T-cell (primary cell): ENCODE measurements around the gene CCNE1. TPM values are rescaled to one million over a fixed set of nuclear protein-coding genes. Genes with fewer than 3 reads are reported as not detected.

ENCODE experiments used
- ATAC-seq, 4 experiments: fragments of 200-7000 bp in 3 of 4; fragments of 150-1000 bp in 1 of 4; cut with Tn5 transposase; replicated peaks in 1 of 4; 1 replicate in 3 of 4; 2 replicates in 1 of 4; pipeline ENCODE4 v1.10.0; 2021; ENCODE audit warnings: moderate library complexity in 3 of 4, mild to moderate bottlenecking in 2 of 4, moderate number of reproducible peaks in 1 of 4
- CTCF ChIA-PET, 2 donors: fragments of 300-600 bp; sonication (Branson Sonifier 250); formaldehyde crosslinking; loops; one replicate each; lab custom pipeline; 2022; ENCODE audit warnings: antibody characterized with exemption in 2 of 2; lab: Charles Lee
- POLR2A ChIA-PET, 2 donors: fragments of 300-600 bp; sonication (Branson Sonifier 250); formaldehyde crosslinking; loops; one replicate each; lab custom pipeline; 2022; ENCODE audit warnings: antibody characterized with exemption in 2 of 2; lab: Charles Lee
- DNase-seq, 35 experiments: peaks; one replicate each; pipeline versions ENCODE4 v3.0.0 to v3.0.0-alpha.2; 2013 to 2023
- H3K27ac ChIP-seq: one replicate; pipeline ENCODE4 v1.5.1; 2013; ENCODE audit warnings: low read length
- H3K27me3 ChIP-seq, 2 experiments: replicated peaks in 1 of 2; 1 replicate in 1 of 2; 2 replicates in 1 of 2; pipeline versions ENCODE4 v1.6.1 to v1.7.0; 2013; ENCODE audit warnings: low read length in 1 of 2, mixed read lengths in 1 of 2; ENCODE audit not compliant: control insufficient read depth in 2 of 2, insufficient read depth in 2 of 2; ENCODE audit errors: extremely low read depth in 1 of 2
- H3K36me3 ChIP-seq, 2 donors: 1 replicate in 1 of 2; 2 replicates in 1 of 2; pipeline versions ENCODE4 v1.6.1 to v1.7.0; 2013; ENCODE audit warnings: low read length in 1 of 2; ENCODE audit not compliant: control insufficient read depth in 2 of 2, insufficient read depth in 1 of 2; ENCODE audit errors: extremely low read depth in 1 of 2
- H3K4me1 ChIP-seq, 2 experiments: 1 replicate in 1 of 2; 2 replicates in 1 of 2; pipeline versions ENCODE4 v1.6.1 to v1.7.0; 2013; ENCODE audit warnings: low read length in 2 of 2, mixed read lengths in 1 of 2; ENCODE audit not compliant: insufficient read depth in 2 of 2, control insufficient read depth in 1 of 2; ENCODE audit errors: extremely low read depth in 1 of 2
- H3K4me3 ChIP-seq, 2 donors: 1 replicate in 1 of 2; 2 replicates in 1 of 2; pipeline versions ENCODE4 v1.5.1 to v1.7.0; 2013; ENCODE audit warnings: mild to moderate bottlenecking in 2 of 2, low read length in 1 of 2, moderate library complexity in 1 of 2; ENCODE audit not compliant: control insufficient read depth in 1 of 2; ENCODE audit errors: extremely low read depth in 1 of 2
- H3K9me3 ChIP-seq: 2 replicates; pipeline ENCODE4 v1.7.0; 2013
- H3K27ac Mint-ChIP-seq, 2 donors: one replicate each; pipeline ENCODE4 v1.8.0; 2020 to 2021; ENCODE audit warnings: mild to moderate bottlenecking in 2 of 2, mixed read lengths in 2 of 2
- H3K27me3 Mint-ChIP-seq, 2 donors: one replicate each; pipeline ENCODE4 v1.8.0; 2021 to 2022; ENCODE audit warnings: mixed read lengths in 2 of 2
- H3K36me3 Mint-ChIP-seq: one replicate; pipeline ENCODE4 v1.8.0; 2021; ENCODE audit warnings: mixed read lengths
- H3K4me1 Mint-ChIP-seq, 3 donors: one replicate each; pipeline ENCODE4 v1.8.0; 2020 to 2022; ENCODE audit warnings: mixed read lengths in 3 of 3, mild to moderate bottlenecking in 1 of 3
- H3K4me3 Mint-ChIP-seq, 3 donors: one replicate each; pipeline ENCODE4 v1.8.0; 2020 to 2022; ENCODE audit warnings: mild to moderate bottlenecking in 3 of 3, mixed read lengths in 3 of 3, moderate library complexity in 3 of 3
- H3K9me3 Mint-ChIP-seq, 3 donors: one replicate each; pipeline ENCODE4 v1.8.0; 2020 to 2022; ENCODE audit warnings: mixed read lengths in 3 of 3
- WGBS: methylation state at CpG from one replicate; pipeline ENCODE4 v1.1.5; 2013; ENCODE audit warnings: missing lambda C conversion rate; ENCODE audit not compliant: insufficient coverage; 5-methylcytosine and 5-hydroxymethylcytosine counted together
- total RNA-seq, 35 experiments: library from RNA in 6 of 35; stranded (reverse) in 6 of 35; fragments of 120-200 nt in 1 of 35; gene quantifications; one replicate each; pipeline versions ENCODE4 v1.2.1 to v1.2.4 and lab custom pipeline; 2013 to 2026

Gene CCNE1
- total RNA-seq, 5 donors from 2014 or later (not counting 1 experiment from before 2014, with no cell fraction given) = 4.1 to 10.1 (median 6.0) TPM

DNA sequence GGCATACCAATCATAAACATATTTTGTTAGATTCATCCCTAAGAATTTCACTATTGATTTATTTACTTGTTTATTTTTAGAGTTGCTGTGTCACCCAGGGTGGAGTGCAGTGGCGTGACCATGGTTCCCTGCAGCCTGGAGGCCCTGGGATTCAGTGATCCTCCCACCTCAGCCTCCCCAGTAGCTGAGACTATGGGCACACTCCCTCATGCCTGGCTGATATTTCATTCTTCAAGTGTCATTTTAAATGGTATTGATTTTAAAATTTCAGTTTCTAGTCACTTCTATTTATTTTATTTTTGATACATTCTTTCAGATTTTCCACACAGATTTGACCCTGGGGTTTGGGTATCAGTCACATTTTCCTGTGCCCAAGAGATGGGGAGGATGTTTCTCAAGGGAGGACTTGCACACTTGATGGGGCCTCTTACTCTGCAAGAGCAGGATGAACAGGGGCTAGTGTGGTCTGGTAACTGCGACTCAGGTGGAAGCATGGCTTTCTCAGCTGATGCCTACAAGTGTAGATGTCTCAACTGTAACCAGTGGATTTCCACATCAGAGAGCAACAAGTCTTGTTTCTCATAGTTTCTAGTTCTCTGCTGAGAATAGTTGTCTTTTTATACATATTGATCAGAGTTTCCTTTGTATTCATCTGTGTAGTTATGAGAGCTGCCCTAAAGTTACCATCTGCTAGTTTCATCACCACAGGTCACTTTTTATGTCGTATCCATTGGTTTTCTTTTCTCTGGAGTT lies 40.2 kb downstream of the CCNE1 start:
- no peak overlapping the region for H3K27ac ChIP-seq
- no peaks in the 10 kb centered on the region for H3K9me3 Mint-ChIP-seq
- H3K4me3 Mint-ChIP-seq = no peak overlapping the region
- H3K27me3 ChIP-seq = peaks cover 0 to 21% of the 10 kb centered on the region in 2 experiments
- H3K4me3 ChIP-seq = no peak overlapping the region
- WGBS = 20% methylated on average over 1 of the region's 3 CpGs
- ChIA-PET CTCF (interaction anchor here in 1 of 2 donors (0.5 kb wide), 1 partner anchor 16 kb away, joined by 4 read pairs; no protein-coding TSS in a partner anchor), POLR2A (no interaction called here)
- no peaks in the 10 kb centered on the region for H3K9me3 ChIP-seq
- H3K27ac Mint-ChIP-seq = no peak overlapping the region
- H3K27me3 Mint-ChIP-seq = peaks cover 0 to 7% of the 10 kb centered on the region in 2 donors
- H3K4me1 Mint-ChIP-seq = no peaks in the 10 kb centered on the region
- ATAC-seq (no peak), DNase-seq (no peak)
- H3K4me1 ChIP-seq = no peaks in the 10 kb centered on the region
- H3K36me3 Mint-ChIP-seq = no peaks in the 10 kb centered on the region
- no peaks in the 10 kb centered on the region for H3K36me3 ChIP-seq

DNA sequence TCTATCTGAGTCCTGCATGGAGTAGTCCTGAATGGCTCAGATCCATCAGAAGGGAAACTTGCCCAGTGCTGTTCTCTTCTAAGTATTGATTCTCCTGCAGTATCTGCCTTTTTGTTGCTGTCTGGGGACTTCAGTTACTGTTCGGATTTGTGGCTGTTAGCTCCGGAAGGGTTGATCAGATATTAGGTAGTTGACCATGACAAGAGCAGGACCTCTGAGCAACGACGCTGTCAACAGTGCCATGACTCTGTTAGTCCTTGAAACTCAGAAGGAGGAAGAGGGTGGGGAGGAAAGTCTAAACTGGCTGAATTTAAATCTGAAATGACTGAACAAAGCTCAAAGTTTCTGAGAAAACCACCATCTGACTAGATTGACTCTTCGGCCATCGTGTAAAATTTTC lies 42.2 kb downstream of the CCNE1 start:
- H3K36me3 Mint-ChIP-seq = no peaks in the 10 kb centered on the region
- H3K27me3 Mint-ChIP-seq = peaks cover 0 to 9% of the 10 kb centered on the region in 2 donors
- H3K9me3 Mint-ChIP-seq = no peaks in the 10 kb centered on the region
- Histone ChIP-seq H3K9me3 (no peaks in the 10 kb centered on the region), H3K36me3 (no peaks in the 10 kb centered on the region), H3K4me3 (no peak overlapping the region), H3K27ac (no peak overlapping the region), H3K27me3 (peaks cover 0 to 29% of the 10 kb centered on the region in 2 experiments), H3K4me1 (peaks cover 0 to 7% of the 10 kb centered on the region in 2 experiments)
- DNase-seq (no peak), ATAC-seq (no peak)
- POLR2A ChIA-PET = no interaction called here
- CTCF ChIA-PET = interaction anchor here in 1 of 2 donors (0.6 kb wide), 1 partner anchor 55 kb away, joined by 3 read pairs; no protein-coding TSS in a partner anchor
- 92% methylated on average over 4 of the region's 6 CpGs for WGBS
- H3K27ac Mint-ChIP-seq = no peak overlapping the region
- peaks cover 0 to 7% (median 2%) of the 10 kb centered on the region in 3 donors for H3K4me1 Mint-ChIP-seq
- H3K4me3 Mint-ChIP-seq = no peak overlapping the region

DNA sequence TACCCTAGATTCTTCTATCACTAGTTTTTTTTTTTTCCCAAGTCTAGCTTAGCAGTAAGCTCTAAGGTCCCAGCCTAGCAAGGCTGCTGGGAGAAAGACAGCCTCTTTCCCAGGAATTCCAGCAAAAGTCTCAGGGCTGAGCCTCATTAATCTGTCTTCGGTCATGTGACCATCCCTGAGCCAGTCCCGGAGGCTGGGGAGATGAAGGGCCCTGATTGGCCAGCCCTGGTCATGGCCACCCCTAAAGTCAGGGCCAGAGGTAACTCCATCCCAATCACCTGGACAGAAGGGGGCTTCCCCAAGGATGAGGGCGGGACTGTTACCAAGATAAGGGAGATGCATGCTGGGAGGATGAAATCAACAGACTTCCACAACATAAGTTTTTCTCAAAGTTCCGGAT lies 43.3 kb downstream of the CCNE1 start:
- Mint-ChIP-seq H3K9me3 (no peaks in the 10 kb centered on the region), H3K4me1 (peaks cover 0 to 7% (median 2%) of the 10 kb centered on the region in 3 donors), H3K27ac (no peak overlapping the region), H3K27me3 (peaks cover 0 to 9% of the 10 kb centered on the region in 2 donors), H3K36me3 (no peaks in the 10 kb centered on the region), H3K4me3 (no peak overlapping the region)
- Histone ChIP-seq H3K4me3 (no peak overlapping the region), H3K36me3 (no peaks in the 10 kb centered on the region), H3K27me3 (peaks cover 0 to 34% of the 10 kb centered on the region in 2 experiments), H3K27ac (no peak overlapping the region), H3K9me3 (no peaks in the 10 kb centered on the region), H3K4me1 (peaks cover 0 to 7% of the 10 kb centered on the region in 2 experiments)
- ATAC-seq (no peak), DNase-seq (no peak)
- ChIA-PET CTCF (no interaction called here), POLR2A (no interaction called here)
- WGBS = 100% methylated on average over 2 of the region's 4 CpGs

DNA sequence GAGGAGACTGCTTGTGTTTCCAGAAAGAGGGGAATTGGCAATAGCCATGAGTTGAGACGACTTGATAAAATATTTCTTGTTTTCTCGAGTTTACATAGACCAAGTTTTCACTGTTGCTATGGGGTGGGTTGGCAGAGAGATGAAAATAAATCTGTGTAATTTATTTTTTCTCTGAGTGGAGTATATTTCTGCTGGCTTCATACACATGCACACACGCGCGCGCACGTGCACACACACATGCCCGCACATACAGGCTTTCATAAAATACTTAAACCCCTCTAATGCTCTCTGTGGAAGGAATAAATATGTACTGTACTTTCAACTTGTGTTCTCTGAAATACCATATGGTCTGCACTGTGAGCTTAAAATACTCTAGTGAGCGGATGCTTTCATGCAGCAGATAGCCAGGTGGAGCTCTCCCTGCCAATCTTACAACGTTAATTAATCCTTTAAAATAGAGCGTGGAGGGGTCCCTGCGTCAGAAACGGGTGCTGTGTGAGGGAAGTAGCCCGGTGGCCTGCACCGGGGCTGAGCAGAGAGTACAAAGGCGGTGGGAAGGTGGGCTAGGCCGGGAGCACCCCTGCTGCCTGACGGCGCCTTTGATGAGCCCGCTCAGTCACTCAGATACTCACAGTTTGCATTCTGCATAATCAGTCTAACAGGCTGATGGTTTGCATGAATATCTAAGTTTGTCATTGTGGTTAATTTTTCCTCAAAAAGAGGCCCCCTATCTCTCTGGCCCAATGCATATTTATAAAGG lies 44.1 kb downstream of the CCNE1 start:
- POLR2A ChIA-PET = no interaction called here
- Mint-ChIP-seq H3K4me3 (no peak overlapping the region), H3K27me3 (peaks cover 0 to 12% of the 10 kb centered on the region in 2 donors), H3K4me1 (peaks cover 0 to 7% (median 2%) of the 10 kb centered on the region in 3 donors), H3K36me3 (no peaks in the 10 kb centered on the region), H3K9me3 (no peaks in the 10 kb centered on the region), H3K27ac (no peak overlapping the region)
- DNase-seq = no peak
- no peak for ATAC-seq
- peaks cover 0 to 34% of the 10 kb centered on the region in 2 experiments for H3K27me3 ChIP-seq
- no peak overlapping the region for H3K4me3 ChIP-seq
- H3K9me3 ChIP-seq = no peaks in the 10 kb centered on the region
- H3K36me3 ChIP-seq = no peaks in the 10 kb centered on the region
- H3K4me1 ChIP-seq = peaks cover 0 to 7% of the 10 kb centered on the region in 2 experiments
- 81% methylated on average over 7 of the region's 20 CpGs for WGBS
- CTCF ChIA-PET = interaction anchor here (0.6 to 1.1 kb wide), 2 partner anchors 8 to 110 kb away, joined by 3 to 8 read pairs; no protein-coding TSS in a partner anchor
- no peak overlapping the region for H3K27ac ChIP-seq

DNA sequence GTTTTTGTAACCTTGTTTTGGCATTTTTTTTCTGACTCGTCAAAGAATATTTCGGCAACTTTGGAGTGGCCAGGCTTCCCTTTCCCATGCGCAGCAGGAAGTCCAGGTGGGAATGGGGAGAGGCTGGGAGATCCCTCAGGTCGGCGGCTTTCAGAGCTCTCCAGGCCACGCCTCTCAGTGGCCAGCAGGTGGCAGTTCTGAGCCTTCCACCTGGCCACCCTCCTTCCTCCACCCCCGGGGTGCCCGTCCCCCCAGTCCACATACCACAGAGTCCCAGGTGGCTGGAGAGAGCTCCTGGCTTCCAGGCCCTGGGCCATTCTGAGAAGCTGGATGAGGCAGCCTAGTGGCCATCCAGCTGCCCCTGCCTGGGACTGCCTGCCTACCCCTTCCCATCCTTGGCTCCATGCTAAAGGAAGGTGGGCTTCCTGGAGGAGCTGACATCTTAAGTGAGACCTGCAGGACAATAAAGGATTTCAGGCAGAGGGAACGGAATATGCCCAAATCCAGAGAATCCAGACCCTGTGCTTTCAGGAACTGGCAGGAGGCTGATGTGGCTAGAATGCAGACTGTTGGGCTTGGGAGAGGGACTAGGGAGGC lies 46.3 kb downstream of the CCNE1 start:
- Mint-ChIP-seq H3K9me3 (no peaks in the 10 kb centered on the region), H3K27ac (no peak overlapping the region), H3K4me1 (peaks cover 0 to 7% (median 2%) of the 10 kb centered on the region in 3 donors), H3K36me3 (no peaks in the 10 kb centered on the region), H3K4me3 (no peak overlapping the region), H3K27me3 (peaks cover 10 to 20% of the 10 kb centered on the region in 2 donors)
- Histone ChIP-seq H3K4me3 (no peak overlapping the region), H3K27ac (no peak overlapping the region), H3K36me3 (no peaks in the 10 kb centered on the region), H3K27me3 (peaks cover 0 to 35% of the 10 kb centered on the region in 2 experiments), H3K4me1 (peaks cover 0 to 7% of the 10 kb centered on the region in 2 experiments), H3K9me3 (no peaks in the 10 kb centered on the region)
- ATAC-seq (peak; percentile 54 to 78 (median 74)), DNase-seq (peak in 20 of 35 experiments; percentile 14 to 63 (median 32))
- whole genome bisulfite sequencing = 26% methylated on average over 6 of the region's 9 CpGs
- ChIA-PET POLR2A (interaction anchor here in 1 of 2 donors (0.5 kb wide), 1 partner anchor 130 kb away, joined by 3 read pairs; no protein-coding TSS in a partner anchor), CTCF (interaction anchor here (0.6 to 2.0 kb wide), 15 partner anchors 12 to 1381 kb away, joined by 3 to 8 read pairs (median 3); partner anchors contain the start of gene URI1 (in 1 of the 2))
